HepG2 (cell line): ENCODE data around the gene SGCE. TPM values are rescaled to one million over a fixed set of nuclear protein-coding genes. Genes with fewer than 3 reads are reported as not detected.
A peak's percentile ranks its signal among the peaks of the same experiment; 100 is the strongest.

ENCODE experiments used
- BRF2 ChIP-seq: sonication (generic); formaldehyde crosslinking; IDR thresholded peaks from 2 replicates; pipeline ENCODE4 v1.8.1; 2022; ENCODE audit warnings: mild to moderate bottlenecking, missing genetic modification reagents
- CCAR2 ChIP-seq: fragments of 200-400 bp; formaldehyde crosslinking; optimal IDR thresholded peaks from 2 replicates; pipeline ENCODE3; 2018; ENCODE audit warnings: low read depth, mild to moderate bottlenecking, low read length, moderate library complexity
- DMAP1 ChIP-seq: IDR thresholded peaks from 2 replicates; pipeline ENCODE4 v1.6.1; 2016
- FOXO1 ChIP-seq: sonication (generic); formaldehyde crosslinking; IDR thresholded peaks from 2 replicates; pipeline ENCODE4 v1.4.0; 2020; ENCODE audit warnings: missing genetic modification reagents
- FOXP1 ChIP-seq, 2 experiments: fragments of 450-650 bp in 1 of 2; IDR thresholded peaks; 2 replicates each; pipeline ENCODE4 v1.6.1; 2017 to 2018; ENCODE audit warnings: antibody characterized with exemption in 1 of 2
- GRHL1 ChIP-seq: sonication (generic); formaldehyde crosslinking; conservative IDR thresholded peaks from 2 replicates; pipeline ENCODE4 v1.8.0; 2022; ENCODE audit warnings: missing genetic modification reagents
- HNF1A ChIP-seq, 2 experiments: sonication (generic) in 1 of 2; formaldehyde crosslinking in 1 of 2; IDR thresholded peaks; 2 replicates each; pipeline versions ENCODE4 v1.4.0 to v1.6.1; 2016 to 2020; ENCODE audit warnings: borderline replicate concordance in 1 of 2, low read depth in 1 of 2, mild to moderate bottlenecking in 1 of 2, missing genetic modification reagents in 1 of 2
- HOXD1 ChIP-seq: sonication (generic); formaldehyde crosslinking; IDR thresholded peaks from 2 replicates; pipeline ENCODE4 v1.5.0; 2020; ENCODE audit warnings: missing genetic modification reagents
- IRF9 ChIP-seq: sonication (generic); formaldehyde crosslinking; IDR thresholded peaks from 2 replicates; pipeline ENCODE4 v1.8.0; 2022; ENCODE audit warnings: missing genetic modification reagents, mild to moderate bottlenecking, borderline replicate concordance
- JUN ChIP-seq: sonication (generic); formaldehyde crosslinking; IDR thresholded peaks from 2 replicates; pipeline ENCODE4 v1.4.0; 2020; ENCODE audit warnings: mild to moderate bottlenecking, missing genetic modification reagents
- KDM1A ChIP-seq: IDR thresholded peaks from 2 replicates; pipeline ENCODE4 v1.6.1; 2016; ENCODE audit warnings: missing compliant biosample characterization
- MAFG ChIP-seq: sonication (generic); formaldehyde crosslinking; IDR thresholded peaks from 2 replicates; pipeline ENCODE4 v1.5.1; 2020; ENCODE audit warnings: mild to moderate bottlenecking, missing genetic modification reagents
- NFIB ChIP-seq: sonication (generic); formaldehyde crosslinking; IDR thresholded peaks from 2 replicates; pipeline ENCODE4 v1.9.0; 2021; ENCODE audit warnings: missing genetic modification reagents, mild to moderate bottlenecking, borderline replicate concordance
- RFXAP ChIP-seq: sonication (generic); formaldehyde crosslinking; IDR thresholded peaks from 2 replicates; pipeline ENCODE4 v1.4.0; 2020; ENCODE audit warnings: missing genetic modification reagents, borderline replicate concordance
- SIN3B ChIP-seq: fragments of 150-350 bp; IDR thresholded peaks from 2 replicates; pipeline ENCODE4 v1.6.1; 2014; ENCODE audit warnings: low read length
- SP140L ChIP-seq: sonication (generic); formaldehyde crosslinking; IDR thresholded peaks from 2 replicates; pipeline ENCODE4 v1.4.0; 2020; ENCODE audit warnings: missing genetic modification reagents, borderline replicate concordance
- TCF7L2 ChIP-seq: IDR thresholded peaks from 2 replicates; pipeline ENCODE4 v1.6.1; 2011; ENCODE audit warnings: mild to moderate bottlenecking, low read depth, low read length, moderate library complexity
- TFDP1 ChIP-seq: IDR thresholded peaks from 2 replicates; pipeline ENCODE4 v1.6.1; 2016; ENCODE audit warnings: missing compliant biosample characterization, missing genetic modification reagents, borderline replicate concordance
- ZEB1 ChIP-seq: IDR thresholded peaks from 2 replicates; pipeline ENCODE4 v1.6.1; 2012; ENCODE audit warnings: mild to moderate bottlenecking, low read depth, inconsistent platforms; ENCODE audit not compliant: insufficient replicate concordance
- ZNF333 ChIP-seq: sonication (generic); formaldehyde crosslinking; IDR thresholded peaks from 2 replicates; pipeline ENCODE4 v1.4.0; 2020; ENCODE audit warnings: mild to moderate bottlenecking, missing genetic modification reagents, borderline replicate concordance
- polyA plus RNA-seq, 8 experiments: library from polyadenylated mRNA; depleted of rRNA in 3 of 8; stranded (reverse) in 7 of 8; unstranded in 1 of 8; fragments of >200 nt; fragmentation: Illumina TruSeq in 4 of 8; extraction: Trizol in 4 of 8; gene quantifications; 2 replicates each; pipeline versions ENCODE4 v1.2.1 to v1.2.3, GENCODE V29; 2011 to 2016; ENCODE audit warnings: low read depth in 4 of 8, missing spikeins in 1 of 8, mixed read lengths in 1 of 8; ENCODE audit not compliant: insufficient read depth in 1 of 8
- total RNA-seq, 5 experiments: library from RNA; depleted of rRNA; stranded (reverse); fragments of >200 nt; fragmentation: Illumina TruSeq; extraction: Trizol; gene quantifications; 2 replicates each; pipeline ENCODE4 v1.2.3, GENCODE V29; 2016; ENCODE audit warnings: low read depth in 1 of 5
- TF ChIP-seq, protein P1 (sequence below): IDR thresholded peaks from 2 replicates; pipeline ENCODE4 v1.6.1; 2016

Gene SGCE
- total and polyA plus RNA-seq, 2 of the 13 experiments (the other 11 are each of a cell fraction or from before 2014, with no cell fraction given) = 52.3 to 71.1 TPM

DNA sequence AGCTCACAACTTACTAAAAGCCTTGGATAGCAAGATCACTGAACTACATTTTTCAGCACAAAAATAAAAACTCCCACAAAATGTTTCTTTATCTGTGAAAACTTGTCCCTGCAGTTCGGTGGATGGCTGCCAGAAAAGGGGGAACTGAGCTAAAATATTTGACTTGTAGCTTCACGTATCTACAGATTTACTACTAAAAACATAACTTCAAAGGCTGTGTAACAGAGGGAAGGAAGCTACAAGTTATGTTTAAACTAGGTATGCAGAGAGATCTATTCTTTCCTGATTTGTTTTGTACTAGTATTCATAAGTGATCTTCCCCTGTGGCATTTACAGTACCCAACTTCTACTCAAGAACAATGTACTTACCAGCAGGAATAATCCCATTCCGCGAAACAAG lies 25.1 kb downstream of the SGCE start (continued):
- TF ChIP-seq NFIB (CRISPR knock-in tag) = no peak
- TF ChIP-seq MAFG (CRISPR knock-in tag) = no peak
- no peak for TF ChIP-seq HOXD1 (CRISPR knock-in tag)
- no peak for TF ChIP-seq IRF9 (CRISPR knock-in tag)
- TF ChIP-seq TFDP1 = no peak
- TF ChIP-seq ZEB1 = no peak
- TF ChIP-seq FOXP1 (IDR thresholded peaks at IDR 0.05) = no peak
- peak; percentile 55; the same call in 1 of the 2 replicates for TF ChIP-seq FOXP1 (CRISPR knock-in tag; IDR thresholded peaks at IDR 0.05)
- no peak for TF ChIP-seq JUN (CRISPR knock-in tag)
- TF ChIP-seq HNF1A (IDR thresholded peaks at IDR 0.05; ENCODE audit: low read depth) = 0 out of 2 replicates have a peak, but pooled peaks have one; percentile 36
- TF ChIP-seq HNF1A (CRISPR knock-in tag; IDR thresholded peaks at IDR 0.05; ENCODE audit: borderline replicate concordance) = peak; percentile 61; the same call in 1 of the 2 replicates
- TF ChIP-seq, protein P1, sequence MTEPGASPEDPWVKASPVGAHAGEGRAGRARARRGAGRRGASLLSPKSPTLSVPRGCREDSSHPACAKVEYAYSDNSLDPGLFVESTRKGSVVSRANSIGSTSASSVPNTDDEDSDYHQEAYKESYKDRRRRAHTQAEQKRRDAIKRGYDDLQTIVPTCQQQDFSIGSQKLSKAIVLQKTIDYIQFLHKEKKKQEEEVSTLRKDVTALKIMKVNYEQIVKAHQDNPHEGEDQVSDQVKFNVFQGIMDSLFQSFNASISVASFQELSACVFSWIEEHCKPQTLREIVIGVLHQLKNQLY = no peak
- TF ChIP-seq SIN3B = no peak
- no peak for TF ChIP-seq GRHL1 (CRISPR knock-in tag)
- TF ChIP-seq SP140L = no peak
- TF ChIP-seq DMAP1 (CRISPR knock-in tag) = no peak
- no peak for TF ChIP-seq BRF2
- TF ChIP-seq KDM1A (CRISPR knock-in tag) = no peak
- TF ChIP-seq ZNF333 (CRISPR knock-in tag) = no peak
- no peak for TF ChIP-seq TCF7L2
- no peak for TF ChIP-seq FOXO1
- no peak for TF ChIP-seq CCAR2
- TF ChIP-seq RFXAP (CRISPR knock-in tag) = no peak
